ENCODE measurements around the gene LMLN. TPM values are rescaled to one million over a fixed set of nuclear protein-coding genes. Genes with fewer than 3 reads are reported as not detected.

The LMLN gene
- total RNA-seq, 3 donors from 2014 or later = 3.9 to 12.0 (median 5.0) TPM

DNA sequence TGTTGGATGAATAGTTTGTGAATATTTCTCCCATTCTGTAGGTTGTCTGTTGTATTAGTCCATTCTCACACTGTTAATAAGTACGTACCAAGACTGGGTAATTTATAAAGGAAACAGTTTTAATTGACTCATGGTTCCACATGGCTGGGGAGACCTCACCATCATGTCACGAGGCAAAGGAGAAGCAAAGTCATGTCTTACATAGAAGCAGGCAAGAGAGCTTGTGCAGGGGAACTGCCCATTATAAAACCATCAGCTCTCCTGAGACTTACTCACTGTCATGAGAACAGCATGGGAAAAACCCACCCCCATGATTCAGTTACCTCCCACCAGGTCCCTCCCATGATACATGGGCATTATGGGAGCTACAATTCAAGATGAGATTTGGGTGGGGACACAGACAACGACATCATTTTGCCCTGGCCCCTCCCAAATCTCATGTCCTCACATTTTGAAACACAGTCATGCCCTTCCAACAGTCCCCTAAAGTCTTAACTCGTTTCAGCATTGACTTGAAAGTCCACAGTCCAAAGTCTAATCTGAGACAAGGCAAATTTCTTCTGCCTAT is 133.2 kb downstream of the LMLN start:
- Histone ChIP-seq H3K9me3 (no peaks in the 10 kb centered on the region), H3K27ac (no peak overlapping the region), H3K27me3 (peaks cover 0 to 40% of the 10 kb centered on the region in 2 donors), H3K4me1 (no peaks in the 10 kb centered on the region), H3K36me3 (no peaks in the 10 kb centered on the region), H3K4me3 (no peak overlapping the region)
- DNase-seq (ENCODE audit: low spot score in 2 of 2) = no peak
- TF ChIP-seq, protein P1, sequence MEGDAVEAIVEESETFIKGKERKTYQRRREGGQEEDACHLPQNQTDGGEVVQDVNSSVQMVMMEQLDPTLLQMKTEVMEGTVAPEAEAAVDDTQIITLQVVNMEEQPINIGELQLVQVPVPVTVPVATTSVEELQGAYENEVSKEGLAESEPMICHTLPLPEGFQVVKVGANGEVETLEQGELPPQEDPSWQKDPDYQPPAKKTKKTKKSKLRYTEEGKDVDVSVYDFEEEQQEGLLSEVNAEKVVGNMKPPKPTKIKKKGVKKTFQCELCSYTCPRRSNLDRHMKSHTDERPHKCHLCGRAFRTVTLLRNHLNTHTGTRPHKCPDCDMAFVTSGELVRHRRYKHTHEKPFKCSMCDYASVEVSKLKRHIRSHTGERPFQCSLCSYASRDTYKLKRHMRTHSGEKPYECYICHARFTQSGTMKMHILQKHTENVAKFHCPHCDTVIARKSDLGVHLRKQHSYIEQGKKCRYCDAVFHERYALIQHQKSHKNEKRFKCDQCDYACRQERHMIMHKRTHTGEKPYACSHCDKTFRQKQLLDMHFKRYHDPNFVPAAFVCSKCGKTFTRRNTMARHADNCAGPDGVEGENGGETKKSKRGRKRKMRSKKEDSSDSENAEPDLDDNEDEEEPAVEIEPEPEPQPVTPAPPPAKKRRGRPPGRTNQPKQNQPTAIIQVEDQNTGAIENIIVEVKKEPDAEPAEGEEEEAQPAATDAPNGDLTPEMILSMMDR (IDR thresholded peaks at IDR 0.05) = no peak
- TF ChIP-seq POLR2A (IDR thresholded peaks at IDR 0.05) (no peak), POLR2AphosphoS5 (IDR thresholded peaks at IDR 0.05) (no peak)
- intact Hi-C loops (cut with DNase I; ENCODE audit: low total_unique reads) = no loop called here

Other genes with a start within 250 kb of the LMLN start
- 10 to 100 TPM; 26.3 to 36.4 (median 35.7) TPM for gene RUBCN, start 223.3 kb upstream of the LMLN start, total RNA-seq
- 10 to 100 TPM; 56.5 to 61.6 (median 56.7) TPM for gene FYTTD1, start 210.3 kb upstream of the LMLN start, total RNA-seq
- gene LRCH3, start 169.0 kb upstream of the LMLN start, total RNA-seq = 10 to 100 TPM; 41.6 to 61.0 (median 49.8) TPM
- 100 to 1,000 TPM; 650 to 918 (median 888) TPM for gene RPL35A, start 10.0 kb upstream of the LMLN start, total RNA-seq

All from breast epithelium (tissue), 4 donors.